Pons (tissue), 1 donor: Measurements from ENCODE around the gene RALGPS2.
"Not testable (repeated sequence)": the region's sequence is repeated elsewhere in the genome, so short reads cannot be mapped to it uniquely, and the experiment has no call there.

Source experiments
- DNase-seq: peaks from one replicate; pipeline ENCODE4 v3.0.0-alpha.2; 2016; ENCODE audit warnings: low spot score

Gene RALGPS2

GRCh38 chr1:178781533-178782330, 56.7 kb downstream of the RALGPS2 start:
- DNase-seq, result no peak

- DNase-seq, result no peak
These were observed 59.1 kb downstream of the RALGPS2 start for GRCh38 chr1:178784131-178784536.

- no peak for DNase-seq
These were observed 67.3 kb downstream of the RALGPS2 start for GRCh38 chr1:178792394-178792793.

GRCh38 chr1:178796013-178796412, 71.0 kb downstream of the RALGPS2 start:
- no peak for DNase-seq

GRCh38 chr1:178797590-178797989, 72.5 kb downstream of the RALGPS2 start:
- DNase-seq, result no peak

GRCh38 chr1:178798232-178798861, 73.3 kb downstream of the RALGPS2 start:
- no peak for DNase-seq

- no peak for DNase-seq
These were observed 77.8 kb downstream of the RALGPS2 start for GRCh38 chr1:178802873-178803272.

GRCh38 chr1:178806665-178807300, 81.7 kb downstream of the RALGPS2 start:
- DNase-seq, result no peak

- DNase-seq, result no peak
These were observed 83.5 kb downstream of the RALGPS2 start for GRCh38 chr1:178808529-178808928.

GRCh38 chr1:178810585-178810984, 85.5 kb downstream of the RALGPS2 start:
- no peak for DNase-seq

GRCh38 chr1:178818416-178818815, 93.4 kb downstream of the RALGPS2 start:
- DNase-seq, result no peak

GRCh38 chr1:178819123-178819522, 94.1 kb downstream of the RALGPS2 start:
- no peak for DNase-seq

GRCh38 chr1:178821134-178821866, 96.3 kb downstream of the RALGPS2 start:
- no peak for DNase-seq

GRCh38 chr1:178825167-178825566, 100.1 kb downstream of the RALGPS2 start:
- DNase-seq, result no peak

GRCh38 chr1:178844436-178844835, 119.4 kb downstream of the RALGPS2 start:
- DNase-seq, result no peak

GRCh38 chr1:178846306-178846705, 121.3 kb downstream of the RALGPS2 start:
- DNase-seq, result no peak

- DNase-seq, result no peak
These were observed 122.4 kb downstream of the RALGPS2 start for GRCh38 chr1:178847396-178847849.

GRCh38 chr1:178847919-178848318, 122.9 kb downstream of the RALGPS2 start:
- DNase-seq, result not testable (repeated sequence)

GRCh38 chr1:178849918-178850317, 124.9 kb downstream of the RALGPS2 start:
- no peak for DNase-seq

- no peak for DNase-seq
These were observed 132.1 kb downstream of the RALGPS2 start for GRCh38 chr1:178857126-178857525.

GRCh38 chr1:178862416-178862815, 137.4 kb downstream of the RALGPS2 start:
- DNase-seq, result no peak

GRCh38 chr1:178862864-178863263, 137.8 kb downstream of the RALGPS2 start:
- no peak for DNase-seq
